GM19452 (cell line): ENCODE measurements around the gene CSTA.
A peak's percentile ranks its signal among the peaks of the same experiment; 100 is the strongest.

Experiments used
- ATAC-seq: cut with Tn5 transposase; IDR thresholded peaks from one replicate; pipeline ENCODE4 v1.9.1; 2021; ENCODE audit not compliant: unreplicated experiment

CSTA gene

DNA sequence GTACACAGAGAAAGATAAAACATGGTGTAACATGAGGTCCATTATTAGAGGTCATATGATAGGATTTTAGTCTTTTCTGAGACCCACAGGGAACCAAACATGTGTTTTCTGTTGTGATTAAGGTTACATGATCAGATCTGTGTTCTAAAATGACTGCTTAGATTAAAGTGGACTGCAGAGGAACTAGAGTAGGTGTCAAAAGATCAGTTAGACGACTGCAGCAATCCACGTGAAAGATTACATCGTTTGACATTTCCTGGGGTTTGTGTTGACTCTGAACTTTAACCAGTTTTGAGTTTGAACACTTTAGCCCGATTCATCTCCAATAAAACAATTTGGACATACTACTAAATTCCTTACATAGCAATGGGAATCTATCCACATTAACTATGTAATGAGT, 52.9 kb downstream of the CSTA start:
- no peak for ATAC-seq

DNA sequence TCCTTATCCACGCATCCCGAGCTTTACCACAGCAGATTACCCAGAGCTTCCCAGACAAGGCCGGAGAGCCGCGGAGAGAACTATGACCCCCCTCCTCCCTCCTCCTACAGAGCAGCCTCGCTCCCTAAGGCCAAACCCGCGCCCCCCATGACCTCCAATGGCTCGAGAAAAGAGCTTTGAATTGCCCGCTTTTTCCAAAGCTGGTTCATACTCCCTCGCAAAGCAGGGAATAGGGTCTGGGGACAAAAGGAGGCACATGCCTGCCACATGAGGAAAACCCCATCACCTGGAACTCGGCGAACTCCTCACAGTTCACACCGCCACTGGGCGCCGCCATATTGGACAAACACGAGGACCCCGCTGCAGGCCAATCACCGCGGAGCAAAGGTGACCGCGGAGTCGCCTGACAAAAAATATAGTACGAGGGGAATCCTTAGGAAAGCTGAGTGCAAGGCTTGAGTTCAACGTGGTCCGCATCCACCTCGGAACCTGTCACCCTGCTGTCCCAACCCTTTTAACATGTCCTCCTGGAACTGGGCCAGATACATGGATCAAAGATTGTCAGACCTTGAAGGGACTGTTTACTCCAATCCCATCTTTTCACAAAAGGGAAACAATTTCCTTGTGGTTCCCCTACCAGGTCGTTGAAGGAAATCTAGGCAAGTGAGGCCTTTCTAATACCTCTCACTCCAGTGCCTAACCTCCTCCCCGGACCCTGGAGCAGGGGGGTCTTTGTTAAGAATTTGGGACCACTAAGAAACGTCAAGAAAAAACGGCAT, 58.0 kb downstream of the CSTA start, which contains the start of gene MIX23:
Gene MIX23, minus strand, starts transcription at position 344 of the 779 bp plus-strand sequence. Its CDS starts 7 bp downstream, at position 337.
- ATAC-seq = peak; percentile 45

DNA sequence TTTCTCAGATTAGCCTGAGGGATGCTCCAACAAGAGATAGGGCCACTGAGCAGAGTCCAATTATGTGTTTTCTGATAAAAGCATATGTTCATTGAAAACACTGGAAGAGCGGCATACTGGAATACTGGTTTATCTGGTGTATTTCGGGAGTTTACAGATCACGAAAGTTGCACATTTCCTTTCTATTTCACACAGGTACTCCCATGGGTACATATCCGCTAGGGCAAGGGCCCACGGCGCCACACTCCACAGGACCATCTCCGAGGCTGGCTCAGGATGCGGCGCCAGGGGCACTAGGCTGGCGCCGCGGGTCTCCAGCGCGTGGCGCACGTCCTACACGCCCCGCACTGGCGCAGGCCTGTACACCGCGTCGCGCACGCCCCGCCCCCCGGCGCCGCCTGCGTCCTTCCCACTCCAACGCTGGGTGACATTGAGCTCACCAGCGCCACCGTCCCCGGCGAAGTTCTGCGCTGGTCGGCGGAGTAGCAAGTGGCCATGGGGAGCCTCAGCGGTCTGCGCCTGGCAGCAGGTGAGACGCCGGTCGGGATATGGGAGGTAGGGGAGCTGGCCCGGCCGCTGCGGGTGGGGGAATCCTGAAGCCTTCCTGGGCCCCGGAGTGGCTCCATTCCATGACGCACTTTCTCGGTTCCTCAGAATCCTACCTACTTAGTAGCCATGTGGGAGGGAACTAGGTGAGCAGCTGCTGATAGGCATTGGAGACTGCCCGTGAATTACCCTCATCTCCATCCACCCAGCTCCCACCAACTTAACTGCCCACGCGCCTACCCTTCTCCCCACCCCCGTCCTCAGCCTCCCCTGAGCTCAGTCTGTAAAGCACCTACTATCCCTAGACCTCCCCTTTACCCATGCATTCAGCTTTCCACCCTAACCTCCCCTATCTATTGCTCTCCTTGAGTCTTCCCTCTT, 59.0 kb downstream of the CSTA start, which contains the start of gene FAM162A:
Gene FAM162A, plus strand, starts transcription at position 412 of the 927 bp plus-strand sequence. Its CDS starts 84 bp downstream, at position 496.
- peak; percentile 92 for ATAC-seq

DNA sequence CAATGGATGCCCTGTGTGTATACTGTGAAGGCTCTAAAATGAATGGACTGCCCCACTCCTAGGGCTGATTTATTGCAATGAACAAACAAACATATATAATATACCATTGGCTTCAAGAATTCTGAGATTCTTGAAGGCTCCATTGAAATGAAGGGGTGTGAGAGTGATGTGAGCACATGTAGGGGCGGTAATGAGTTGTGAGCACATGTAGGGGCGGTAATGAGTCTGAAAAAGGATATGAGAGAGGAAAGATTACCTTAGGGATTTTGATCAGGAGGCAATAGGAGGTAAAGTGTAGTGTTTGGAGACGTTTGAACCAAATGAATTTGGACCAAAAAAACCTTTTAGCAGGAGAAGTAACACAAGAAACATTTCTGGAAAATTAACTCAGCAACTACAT, 62.7 kb downstream of the CSTA start:
- no peak for ATAC-seq

DNA sequence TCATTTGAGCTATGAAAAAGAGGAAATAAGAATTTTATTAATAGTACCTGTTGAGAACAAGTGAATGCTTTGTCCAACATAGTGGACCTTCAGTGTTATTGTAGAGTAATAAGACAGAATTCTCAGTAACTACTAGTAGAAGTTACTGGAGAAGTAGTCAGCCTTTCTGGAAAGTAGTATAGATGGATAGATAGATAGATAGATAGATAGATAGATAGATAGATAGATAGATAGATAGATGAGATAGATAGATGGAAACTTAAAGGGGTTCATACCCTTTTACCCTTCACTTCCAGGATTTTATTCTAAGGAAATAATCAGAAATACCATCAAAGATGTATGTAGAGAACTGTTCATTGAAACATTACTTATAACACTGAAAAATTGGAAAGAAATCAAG, 64.1 kb downstream of the CSTA start:
- ATAC-seq = no peak

DNA sequence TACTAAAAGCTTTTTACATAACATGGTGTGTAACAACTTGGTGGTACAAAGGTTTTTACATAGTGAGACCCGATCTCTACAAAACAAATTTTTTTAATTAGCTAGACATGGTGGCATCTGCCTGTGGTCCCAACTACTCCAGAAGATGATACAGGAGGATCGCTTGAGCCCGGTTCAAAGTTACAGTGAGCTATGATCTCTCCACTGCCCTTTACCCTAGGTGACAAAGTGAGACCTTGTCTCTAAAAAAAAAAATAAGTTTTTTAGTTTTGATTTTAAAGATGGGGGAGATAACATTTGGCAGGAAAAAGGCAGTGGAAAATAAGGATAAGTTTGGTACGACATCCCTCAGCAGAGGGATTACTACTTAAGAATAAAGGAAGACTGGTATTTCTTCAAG, 64.8 kb downstream of the CSTA start:
- ATAC-seq = no peak

DNA sequence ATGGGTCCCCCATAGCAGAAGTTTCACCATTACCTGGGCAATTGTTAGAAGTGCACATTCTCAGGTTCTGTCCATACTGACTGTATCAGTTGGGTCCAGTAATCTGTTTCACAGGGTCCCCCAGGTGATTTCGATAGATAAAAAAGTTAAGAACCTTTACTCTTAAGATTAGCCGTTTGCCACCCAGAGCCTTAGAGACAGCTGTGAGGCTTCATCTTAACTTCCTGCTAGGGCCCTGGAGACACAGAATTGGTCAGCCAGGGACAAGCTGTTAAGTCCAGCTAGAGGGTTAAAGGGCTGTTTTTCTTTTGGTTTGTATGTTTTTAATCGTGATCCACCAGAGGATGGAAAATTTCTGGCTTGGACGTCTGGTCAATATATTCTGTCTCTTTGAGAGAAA, 65.6 kb downstream of the CSTA start:
- no peak for ATAC-seq
